ENCODE data around the gene TRIM39.

DNA sequence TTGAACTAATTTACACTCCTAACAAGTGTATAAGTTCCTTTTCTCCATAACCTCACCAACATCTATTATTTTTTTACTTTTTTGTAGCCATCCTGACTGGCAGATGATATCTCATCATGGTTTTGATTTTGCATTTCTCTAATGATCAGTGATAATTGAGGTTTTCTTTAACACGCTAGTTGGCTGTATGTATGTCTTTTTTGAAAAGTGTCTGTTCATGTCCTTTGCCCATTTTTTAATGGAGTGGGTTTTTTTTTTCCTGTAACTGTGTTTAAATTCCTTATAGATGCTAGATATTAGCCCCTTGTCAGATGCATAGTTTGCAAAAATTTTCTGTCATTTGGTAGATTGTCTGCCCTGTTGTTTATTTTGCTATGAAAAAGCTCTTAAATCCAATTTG is 39.6 kb upstream of the TRIM39 start:
- TF ChIP-seq, protein P1, sequence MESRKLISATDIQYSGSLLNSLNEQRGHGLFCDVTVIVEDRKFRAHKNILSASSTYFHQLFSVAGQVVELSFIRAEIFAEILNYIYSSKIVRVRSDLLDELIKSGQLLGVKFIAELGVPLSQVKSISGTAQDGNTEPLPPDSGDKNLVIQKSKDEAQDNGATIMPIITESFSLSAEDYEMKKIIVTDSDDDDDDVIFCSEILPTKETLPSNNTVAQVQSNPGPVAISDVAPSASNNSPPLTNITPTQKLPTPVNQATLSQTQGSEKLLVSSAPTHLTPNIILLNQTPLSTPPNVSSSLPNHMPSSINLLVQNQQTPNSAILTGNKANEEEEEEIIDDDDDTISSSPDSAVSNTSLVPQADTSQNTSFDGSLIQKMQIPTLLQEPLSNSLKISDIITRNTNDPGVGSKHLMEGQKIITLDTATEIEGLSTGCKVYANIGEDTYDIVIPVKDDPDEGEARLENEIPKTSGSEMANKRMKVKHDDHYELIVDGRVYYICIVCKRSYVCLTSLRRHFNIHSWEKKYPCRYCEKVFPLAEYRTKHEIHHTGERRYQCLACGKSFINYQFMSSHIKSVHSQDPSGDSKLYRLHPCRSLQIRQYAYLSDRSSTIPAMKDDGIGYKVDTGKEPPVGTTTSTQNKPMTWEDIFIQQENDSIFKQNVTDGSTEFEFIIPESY (CRISPR knock-in tag; IDR thresholded peaks at IDR 0.05): no peak
- no peak for TF ChIP-seq TGIF2 (CRISPR knock-in tag; IDR thresholded peaks at IDR 0.05)
- TF ChIP-seq KLF10 (CRISPR knock-in tag; IDR thresholded peaks at IDR 0.05): no peak
- TF ChIP-seq RB1 (IDR thresholded peaks at IDR 0.05; ENCODE audit: low read depth): no peak
- TF ChIP-seq CREBBP (IDR thresholded peaks at IDR 0.05; ENCODE audit: low read depth, low read length): no peak
- TF ChIP-seq TCF3 (CRISPR knock-in tag; IDR thresholded peaks at IDR 0.05): no peak
- no peak for TF ChIP-seq ZSCAN32 (CRISPR knock-in tag; IDR thresholded peaks at IDR 0.05)
- no peak for TF ChIP-seq EP300 (IDR thresholded peaks at IDR 0.05; ENCODE audit: low read length)
- TF ChIP-seq ZNF263 (CRISPR knock-in tag; IDR thresholded peaks at IDR 0.05; ENCODE audit: borderline replicate concordance): no peak
- no peak for TF ChIP-seq EZH2 (IDR thresholded peaks at IDR 0.05; ENCODE audit: borderline replicate concordance, low read depth, low read length)
- TF ChIP-seq, protein P2, sequence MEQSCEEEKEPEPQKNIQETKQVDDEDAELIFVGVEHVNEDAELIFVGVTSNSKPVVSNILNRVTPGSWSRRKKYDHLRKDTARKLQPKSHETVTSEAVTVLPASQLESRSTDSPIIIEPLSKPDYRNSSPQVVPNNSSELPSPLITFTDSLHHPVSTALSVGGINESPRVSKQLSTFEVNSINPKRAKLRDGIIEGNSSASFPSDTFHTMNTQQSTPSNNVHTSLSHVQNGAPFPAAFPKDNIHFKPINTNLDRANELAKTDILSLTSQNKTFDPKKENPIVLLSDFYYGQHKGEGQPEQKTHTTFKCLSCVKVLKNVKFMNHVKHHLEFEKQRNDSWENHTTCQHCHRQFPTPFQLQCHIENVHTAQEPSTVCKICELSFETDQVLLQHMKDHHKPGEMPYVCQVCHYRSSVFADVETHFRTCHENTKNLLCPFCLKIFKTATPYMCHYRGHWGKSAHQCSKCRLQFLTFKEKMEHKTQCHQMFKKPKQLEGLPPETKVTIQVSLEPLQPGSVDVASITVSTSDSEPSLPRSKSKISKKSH (CRISPR knock-in tag; IDR thresholded peaks at IDR 0.05): no peak
- TF ChIP-seq ZNF3 (CRISPR knock-in tag; IDR thresholded peaks at IDR 0.05): no peak
- no peak for TF ChIP-seq GATAD2B (IDR thresholded peaks at IDR 0.05; ENCODE audit: borderline replicate concordance)
- no peak for TF ChIP-seq GTF2F1 (IDR thresholded peaks at IDR 0.05; ENCODE audit: low read depth, low read length)
